Coronary artery (tissue), 2 donors: ENCODE measurements around the gene TDRD7.

Experiments used
- DNase-seq: peaks from one replicate; pipeline ENCODE4 v3.0.0-alpha.2; 2017; ENCODE audit warnings: low spot score
- H3K27ac ChIP-seq, 2 donors: fragments of 200-600 bp; sonication (generic); one replicate each; pipeline ENCODE4 v1.5.1; 2016 to 2019
- H3K4me3 ChIP-seq: fragments of 200-600 bp; sonication (generic); 2 replicates; pipeline ENCODE4 v1.5.1; 2016; ENCODE audit warnings: mild to moderate bottlenecking, moderate library complexity
- CTCF ChIP-seq: fragments of 200-600 bp; sonication (generic); IDR thresholded peaks from one replicate; pipeline ENCODE4 v1.5.1; 2019; ENCODE audit warnings: antibody characterized with exemption

Gene TDRD7

GRCh38 chr9:97502222-97502983 is 90.5 kb downstream of the TDRD7 start:
- peak overlapping the region; percentile 93 to 95 for H3K27ac ChIP-seq
- H3K4me3 ChIP-seq, result peak overlapping the region; percentile 94
- TF ChIP-seq CTCF, result no peak
- DNase-seq, result no peak

- Histone ChIP-seq H3K4me3 (peak overlapping the region; percentile 94), H3K27ac (peak overlapping the region; percentile 93 to 95)
- DNase-seq, result no peak
- no peak for TF ChIP-seq CTCF
These were observed 91.3 kb downstream of the TDRD7 start for GRCh38 chr9:97502984-97503861.

GRCh38 chr9:97503862-97504210 is 91.9 kb downstream of the TDRD7 start:
- H3K27ac ChIP-seq, result peak overlapping the region; percentile 50 to 93
- TF ChIP-seq CTCF, result no peak
- DNase-seq, result no peak
- H3K4me3 ChIP-seq, result peak overlapping the region; percentile 94

GRCh38 chr9:97504381-97505216 is 92.7 kb downstream of the TDRD7 start:
- DNase-seq, result no peak
- Histone ChIP-seq H3K4me3 (peak overlapping the region; percentile 94), H3K27ac (peak overlapping the region; percentile 50 to 93)
- no peak for TF ChIP-seq CTCF

GRCh38 chr9:97505845-97506244 is 93.9 kb downstream of the TDRD7 start:
- no peak for TF ChIP-seq CTCF
- no peak overlapping the region for H3K4me3 ChIP-seq
- no peak for DNase-seq
- H3K27ac ChIP-seq, result peak overlapping the region in 1 of 2 donors; percentile 73

- Histone ChIP-seq H3K27ac (no peak overlapping the region), H3K4me3 (no peak overlapping the region)
- no peak for TF ChIP-seq CTCF
- DNase-seq, result no peak
These were observed 94.4 kb downstream of the TDRD7 start for GRCh38 chr9:97506306-97506705.
